IMR-90 (cell line): ENCODE results near the gene TEX2.

Experiments used
- CEBPB ChIP-seq: IDR thresholded peaks from 2 replicates; pipeline ENCODE4 v1.6.1; 2012; ENCODE audit warnings: low read depth, low read length, improper control_type of control experiment
- TF ChIP-seq, protein P1 (sequence below): conservative IDR thresholded peaks from 2 replicates; pipeline ENCODE4 v1.5.1; 2012; ENCODE audit warnings: mild to moderate bottlenecking, low read depth, low read length, improper control_type of control experiment

DNA sequence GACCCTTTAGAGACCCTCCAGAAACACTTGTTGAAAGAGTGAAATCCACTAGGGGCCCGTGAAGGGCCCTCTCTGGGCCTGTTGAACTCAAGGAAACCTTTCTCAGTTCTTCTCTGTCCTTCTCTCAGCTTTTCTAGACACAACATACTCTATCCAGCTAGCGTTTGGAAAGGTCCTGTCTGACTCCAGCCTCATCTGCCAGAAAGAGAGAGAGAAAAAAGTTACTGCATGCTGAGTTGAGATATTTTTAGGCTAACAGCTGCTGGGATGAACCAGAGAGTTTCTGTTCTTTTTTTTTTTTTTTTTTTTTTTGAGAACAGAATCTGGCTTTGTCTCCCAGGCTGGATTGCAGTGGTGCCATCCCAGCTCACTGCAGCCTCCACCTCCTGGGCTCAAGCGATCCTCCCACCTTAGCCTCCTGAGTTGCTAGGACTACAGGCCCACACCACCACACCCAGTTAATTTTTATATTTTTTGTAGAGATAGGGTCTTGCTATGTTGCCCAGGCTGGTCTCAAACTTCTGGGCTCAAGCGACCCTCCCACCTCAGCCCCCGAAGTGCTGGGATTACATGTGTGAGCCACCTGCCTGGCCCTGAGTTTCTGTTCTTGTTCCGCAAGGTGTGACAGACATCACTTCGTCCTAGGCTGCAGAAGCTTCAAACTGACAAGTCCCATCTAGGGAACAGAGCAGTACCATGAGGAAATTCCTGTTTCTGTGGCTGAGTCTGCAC lies 14.9 kb upstream of the TEX2 start:
- TF ChIP-seq, protein P1, sequence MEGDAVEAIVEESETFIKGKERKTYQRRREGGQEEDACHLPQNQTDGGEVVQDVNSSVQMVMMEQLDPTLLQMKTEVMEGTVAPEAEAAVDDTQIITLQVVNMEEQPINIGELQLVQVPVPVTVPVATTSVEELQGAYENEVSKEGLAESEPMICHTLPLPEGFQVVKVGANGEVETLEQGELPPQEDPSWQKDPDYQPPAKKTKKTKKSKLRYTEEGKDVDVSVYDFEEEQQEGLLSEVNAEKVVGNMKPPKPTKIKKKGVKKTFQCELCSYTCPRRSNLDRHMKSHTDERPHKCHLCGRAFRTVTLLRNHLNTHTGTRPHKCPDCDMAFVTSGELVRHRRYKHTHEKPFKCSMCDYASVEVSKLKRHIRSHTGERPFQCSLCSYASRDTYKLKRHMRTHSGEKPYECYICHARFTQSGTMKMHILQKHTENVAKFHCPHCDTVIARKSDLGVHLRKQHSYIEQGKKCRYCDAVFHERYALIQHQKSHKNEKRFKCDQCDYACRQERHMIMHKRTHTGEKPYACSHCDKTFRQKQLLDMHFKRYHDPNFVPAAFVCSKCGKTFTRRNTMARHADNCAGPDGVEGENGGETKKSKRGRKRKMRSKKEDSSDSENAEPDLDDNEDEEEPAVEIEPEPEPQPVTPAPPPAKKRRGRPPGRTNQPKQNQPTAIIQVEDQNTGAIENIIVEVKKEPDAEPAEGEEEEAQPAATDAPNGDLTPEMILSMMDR, result no peak
- TF ChIP-seq CEBPB, result no peak
